SK-N-MC (cell line): ENCODE data around the gene SLC45A2.

ENCODE experiments used
- EZH2 ChIP-seq: fragments of 200-600 bp; sonication (generic); IDR thresholded peaks from one replicate; pipeline ENCODE4 v1.6.1; 2017; ENCODE audit warnings: antibody characterized with exemption
- POLR2AphosphoS5 ChIP-seq: IDR thresholded peaks from 2 replicates; pipeline ENCODE4 v1.6.1; 2012; ENCODE audit warnings: mild to moderate bottlenecking, low read depth, low read length, borderline replicate concordance

DNA sequence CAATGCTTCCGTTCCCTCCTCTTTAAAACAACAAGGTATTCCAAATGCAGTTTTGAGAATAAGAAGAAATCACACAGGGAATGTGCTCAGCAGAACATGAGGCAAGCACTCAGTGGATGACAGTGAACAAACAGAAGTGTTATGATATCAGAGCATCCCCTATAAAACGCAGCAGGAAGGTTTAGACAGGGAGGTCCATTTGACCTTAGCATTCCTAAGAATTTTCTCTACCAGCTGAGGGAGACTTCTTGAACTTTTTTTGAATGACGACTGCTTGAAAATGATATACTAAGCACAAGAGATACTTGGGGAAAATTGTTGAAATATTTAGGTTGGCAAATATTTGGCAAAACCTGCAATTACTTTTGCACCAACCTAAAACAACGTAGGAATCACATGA lies 19.4 kb upstream of the SLC45A2 start:
- TF ChIP-seq EZH2 (no peak), POLR2AphosphoS5 (no peak)
